OCI-LY3 (cell line): ENCODE results near the gene KIF1C.

Experiments
- H2AFZ ChIP-seq: fragments of 200-600, 300-600 bp; shearing (Covaris generic); 2 replicates; pipeline ENCODE4 v1.6.0; 2014; ENCODE audit warnings: antibody characterized with exemption, low read depth, low read length
- H3K27ac ChIP-seq: fragments of 200-600, 300-600 bp; sonication (generic); 2 replicates; pipeline ENCODE4 v1.5.1; 2014; ENCODE audit warnings: mild to moderate bottlenecking, low read length, moderate library complexity, mixed read lengths
- H3K27me3 ChIP-seq: fragments of 200-600, 300-600 bp; sonication (generic); 2 replicates; pipeline ENCODE4 v1.6.1; 2014; ENCODE audit warnings: low read depth, low read length, mixed read lengths
- H3K36me3 ChIP-seq: fragments of 200-600, 300-600 bp; sonication (generic); replicated peaks from 2 replicates; pipeline ENCODE3; 2014; ENCODE audit warnings: low read depth, low read length, mixed read lengths
- H3K4me1 ChIP-seq: fragments of 300-600, 200-600 bp; sonication (generic); 2 replicates; pipeline ENCODE4 v1.6.1; 2014; ENCODE audit warnings: low read length, mixed read lengths
- H3K4me2 ChIP-seq: fragments of 200-600, 300-600 bp; sonication (generic); 2 replicates; pipeline ENCODE4 v1.6.1; 2014; ENCODE audit warnings: low read length, mixed read lengths
- H3K4me3 ChIP-seq: fragments of 300-600, 200-600 bp; sonication (generic); 2 replicates; pipeline ENCODE4 v1.5.1; 2014; ENCODE audit warnings: antibody characterized with exemption, mild to moderate bottlenecking, low read length, moderate library complexity
- H3K79me2 ChIP-seq: fragments of 300-600, 200-600 bp; shearing (Covaris generic); 2 replicates; pipeline ENCODE4 v1.6.1; 2014; ENCODE audit warnings: mild to moderate bottlenecking, low read length, mixed read lengths
- H3K9ac ChIP-seq: fragments of 300-600, 200-600 bp; shearing (Covaris generic); 2 replicates; pipeline ENCODE4 v1.6.0; 2014; ENCODE audit warnings: mild to moderate bottlenecking, low read length, moderate library complexity
- H3K9me3 ChIP-seq: fragments of 200-600, 300-600 bp; shearing (Covaris generic); 2 replicates; pipeline ENCODE4 v1.6.1; 2014; ENCODE audit warnings: low read length, mixed read lengths; ENCODE audit not compliant: insufficient read depth
- H4K20me1 ChIP-seq: fragments of 200-600, 300-600 bp; sonication (generic); 2 replicates; pipeline ENCODE4 v1.6.1; 2016; ENCODE audit warnings: low read length, mixed read lengths; ENCODE audit not compliant: insufficient read depth
- CTCF ChIP-seq: fragments of 200-600, 300-600 bp; sonication (generic); IDR thresholded peaks from 2 replicates; pipeline ENCODE4 v1.5.1; 2014; ENCODE audit warnings: antibody characterized with exemption, low read length, low read depth
- EZH2phosphoT487 ChIP-seq: fragments of 200-600 bp; shearing (Covaris generic); IDR thresholded peaks from 2 replicates; pipeline ENCODE4 v1.6.1; 2018; ENCODE audit warnings: antibody characterized with exemption, mixed run types, low read depth

Gene KIF1C

DNA sequence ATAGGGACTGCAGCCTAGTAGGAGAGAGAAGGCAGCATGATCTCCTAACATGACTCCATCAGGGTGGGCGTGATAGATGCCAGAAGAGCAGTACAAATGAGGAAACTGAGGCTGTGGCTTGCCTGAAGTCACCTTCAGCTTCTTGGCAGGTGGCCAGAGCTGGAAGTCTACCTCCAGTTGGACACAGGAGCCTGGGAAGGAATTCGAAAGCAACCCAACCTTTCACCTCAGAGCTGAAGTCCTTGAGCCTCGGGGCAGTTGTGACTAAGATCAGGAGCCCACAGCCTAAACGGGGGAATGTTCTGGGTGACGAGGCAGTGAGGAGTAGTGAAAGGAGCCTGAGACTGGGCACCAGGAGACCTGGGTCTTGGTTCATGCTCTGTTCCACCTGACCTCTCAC lies 46.9 kb downstream of the KIF1C start:
- Histone ChIP-seq H3K36me3 (no peaks in the 10 kb centered on the region), H3K9ac (no peak overlapping the region), H3K4me3 (no peak overlapping the region), H2AFZ (no peak overlapping the region), H4K20me1 (no peaks in the 10 kb centered on the region), H3K27me3 (no peaks in the 10 kb centered on the region), H3K27ac (no peak overlapping the region), H3K4me1 (no peaks in the 10 kb centered on the region), H3K79me2 (no peaks in the 10 kb centered on the region), H3K4me2 (no peak overlapping the region), H3K9me3 (no peaks in the 10 kb centered on the region)
- TF ChIP-seq EZH2phosphoT487 (no peak), CTCF (no peak)

DNA sequence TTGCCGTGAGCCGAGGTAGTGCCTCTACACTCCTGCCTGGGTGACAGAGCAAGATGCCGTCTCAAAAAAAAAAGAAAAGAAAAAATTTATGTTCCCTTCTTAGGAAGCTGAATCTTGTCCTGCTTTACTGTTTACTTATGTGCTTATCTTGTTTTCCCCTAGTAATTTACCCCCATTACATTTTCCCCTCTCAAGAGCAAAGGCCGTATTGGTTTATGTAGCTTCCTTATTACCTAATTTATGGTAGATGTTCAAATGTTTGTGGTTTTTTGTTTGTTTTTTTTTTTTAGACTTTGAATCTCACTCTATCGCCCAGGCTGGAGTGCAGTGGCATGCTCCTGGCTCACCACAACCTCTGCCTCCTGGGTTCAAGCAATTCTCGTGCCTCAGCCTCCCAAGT lies 47.7 kb downstream of the KIF1C start:
- Histone ChIP-seq H3K4me3 (no peak overlapping the region), H3K9ac (no peak overlapping the region), H3K4me2 (no peak overlapping the region), H3K79me2 (no peaks in the 10 kb centered on the region), H3K36me3 (no peaks in the 10 kb centered on the region), H3K27me3 (no peaks in the 10 kb centered on the region), H3K4me1 (no peaks in the 10 kb centered on the region), H4K20me1 (no peaks in the 10 kb centered on the region), H3K9me3 (no peaks in the 10 kb centered on the region), H3K27ac (no peak overlapping the region), H2AFZ (no peak overlapping the region)
- TF ChIP-seq CTCF (no peak), EZH2phosphoT487 (no peak)

GRCh38 chr17:5047446-5047845 lies 49.7 kb downstream of the KIF1C start:
- Histone ChIP-seq H2AFZ (no peak overlapping the region), H3K27ac (no peak overlapping the region), H3K9ac (no peak overlapping the region), H3K4me2 (no peak overlapping the region), H3K36me3 (no peaks in the 10 kb centered on the region), H3K79me2 (no peaks in the 10 kb centered on the region), H3K4me1 (no peaks in the 10 kb centered on the region), H3K27me3 (no peaks in the 10 kb centered on the region), H4K20me1 (no peaks in the 10 kb centered on the region), H3K4me3 (no peak overlapping the region), H3K9me3 (no peaks in the 10 kb centered on the region)
- no peak for TF ChIP-seq EZH2phosphoT487

- no peak for TF ChIP-seq CTCF
- Histone ChIP-seq H4K20me1 (no peaks in the 10 kb centered on the region), H3K4me1 (no peaks in the 10 kb centered on the region), H3K9me3 (no peaks in the 10 kb centered on the region), H3K36me3 (no peaks in the 10 kb centered on the region), H2AFZ (no peak overlapping the region), H3K27me3 (no peaks in the 10 kb centered on the region), H3K9ac (no peak overlapping the region), H3K4me2 (no peak overlapping the region), H3K4me3 (no peak overlapping the region), H3K27ac (no peak overlapping the region), H3K79me2 (no peaks in the 10 kb centered on the region)
Measured at GRCh38 chr17:5049314-5049841, 51.6 kb downstream of the KIF1C start.

DNA sequence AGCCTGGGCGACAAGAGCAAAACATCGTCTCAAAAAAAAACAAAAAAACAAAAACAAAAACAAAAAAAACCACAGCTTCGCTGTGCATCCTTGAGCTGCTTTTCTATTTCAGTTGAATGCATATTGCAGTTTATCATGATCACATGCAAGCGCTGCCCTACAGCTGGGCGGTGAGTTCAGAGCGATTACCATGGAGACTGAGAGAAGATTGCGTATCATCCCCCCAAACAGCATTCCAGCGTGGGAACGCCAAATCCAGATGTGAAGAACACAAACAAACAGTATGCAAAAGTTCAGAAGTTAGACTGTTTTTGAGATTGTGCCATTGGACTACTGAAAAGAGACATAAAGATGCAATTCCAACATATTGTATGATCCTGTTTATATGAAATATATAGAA lies 52.5 kb downstream of the KIF1C start:
- no peak overlapping the region for H3K4me3 ChIP-seq
- H3K27ac ChIP-seq = no peak overlapping the region
- no peaks in the 10 kb centered on the region for H3K27me3 ChIP-seq
- H3K9me3 ChIP-seq = no peaks in the 10 kb centered on the region
- H3K4me2 ChIP-seq = no peak overlapping the region
- no peaks in the 10 kb centered on the region for H3K4me1 ChIP-seq
- H2AFZ ChIP-seq = no peak overlapping the region
- H3K9ac ChIP-seq = no peak overlapping the region
- H3K79me2 ChIP-seq = no peaks in the 10 kb centered on the region
- TF ChIP-seq EZH2phosphoT487 = no peak
- no peak for TF ChIP-seq CTCF
- H3K36me3 ChIP-seq = no peaks in the 10 kb centered on the region
- H4K20me1 ChIP-seq = no peaks in the 10 kb centered on the region
